SK-N-SH (cell line): ENCODE data around the gene NIPA2. TPM values are rescaled to one million over a fixed set of nuclear protein-coding genes. Genes with fewer than 3 reads are reported as not detected.

Experiments used
- CTCF ChIA-PET: fragments of 300-600, 350-600 bp; formaldehyde crosslinking; extraction: SDS; loops from one replicate; lab custom pipeline; 2021; lab: Yijun Ruan, JAX
- POLR2A ChIA-PET: fragments of 350-600 bp; sonication (Branson Sonifier 250); formaldehyde crosslinking; extraction: SDS; loops from one replicate; lab custom pipeline; 2020; ENCODE audit warnings: antibody characterized with exemption, inconsistent platforms; lab: Yijun Ruan, JAX
- DNase-seq: peaks from one replicate; pipeline ENCODE4 v3.0.0; 2012
- H2AFZ ChIP-seq: fragments of 200-600 bp; sonication (generic); 2 replicates; pipeline ENCODE4 v1.8.1; 2016; ENCODE audit warnings: antibody characterized with exemption, mild to moderate bottlenecking, low read depth
- H3F3A ChIP-seq: fragments of 200-600 bp; sonication (generic); replicated peaks from 2 replicates; pipeline ENCODE3; 2016; ENCODE audit warnings: antibody characterized with exemption, mild to moderate bottlenecking; ENCODE audit not compliant: insufficient read depth
- H3K27ac ChIP-seq, 2 experiments: fragments of 200-500 bp in 1 of 2; fragments of 200-600 bp in 1 of 2; sonication (Bioruptor generic) in 1 of 2; sonication (generic), shearing (Covaris generic) in 1 of 2; 2 replicates each; pipeline versions ENCODE4 v1.5.1 to v1.6.1; 2014 to 2016; ENCODE audit warnings: low read depth in 2 of 2, inconsistent platforms in 1 of 2, low read length in 1 of 2, mild to moderate bottlenecking in 1 of 2, mixed read lengths in 1 of 2
- H3K27me3 ChIP-seq: fragments of 200-600 bp; sonication (generic), shearing (Covaris generic); 2 replicates; pipeline ENCODE4 v1.6.1; 2016; ENCODE audit warnings: mixed run types; ENCODE audit not compliant: insufficient read depth
- H3K36me3 ChIP-seq, 2 experiments: fragments of 200-500 bp in 1 of 2; fragments of 200-600 bp in 1 of 2; sonication (Bioruptor generic) in 1 of 2; sonication (generic) in 1 of 2; replicated peaks in 1 of 2; 2 replicates each; pipeline versions ENCODE3 to v1.5.1; 2014 to 2016; ENCODE audit warnings: low read length in 1 of 2, mild to moderate bottlenecking in 1 of 2; ENCODE audit not compliant: insufficient read depth in 2 of 2, control insufficient read depth in 1 of 2
- H3K4me1 ChIP-seq, 2 experiments: fragments of 200-500 bp in 1 of 2; fragments of 200-600 bp in 1 of 2; sonication (Bioruptor generic) in 1 of 2; sonication (generic), shearing (Covaris generic) in 1 of 2; 2 replicates each; pipeline versions ENCODE4 v1.5.1 to v1.6.1; 2014 to 2016; ENCODE audit warnings: low read depth in 1 of 2, low read length in 1 of 2, mixed run types in 1 of 2; ENCODE audit not compliant: insufficient read depth in 2 of 2, control insufficient read depth in 1 of 2
- H3K4me2 ChIP-seq: fragments of 200-600 bp; sonication (generic), shearing (Covaris generic); 2 replicates; pipeline ENCODE4 v1.6.1; 2017; ENCODE audit warnings: mixed run types
- H3K4me3 ChIP-seq, 2 experiments: fragments of 200-500 bp in 1 of 2; fragments of 200-600 bp in 1 of 2; sonication (Bioruptor generic) in 1 of 2; sonication (generic), shearing (Covaris generic) in 1 of 2; 2 replicates each; pipeline versions ENCODE4 v1.5.1 to v1.8.1; 2014 to 2016; ENCODE audit warnings: low read depth in 2 of 2, inconsistent platforms in 1 of 2, low read length in 1 of 2, mild to moderate bottlenecking in 1 of 2, mixed read lengths in 1 of 2, moderate library complexity in 1 of 2
- H3K79me2 ChIP-seq: fragments of 200-600 bp; sonication (generic); 2 replicates; pipeline ENCODE4 v1.8.1; 2017; ENCODE audit warnings: mild to moderate bottlenecking; ENCODE audit not compliant: insufficient read depth
- H3K9ac ChIP-seq: fragments of 200-600 bp; sonication (generic); 2 replicates; pipeline ENCODE4 v1.6.1; 2017; ENCODE audit warnings: mixed run types
- H3K9me2 ChIP-seq: fragments of 200-600 bp; sonication (generic); 2 replicates; pipeline ENCODE4 v1.6.1; 2017; ENCODE audit warnings: mixed run types
- H3K9me3 ChIP-seq: fragments of 200-600 bp; sonication (generic); 2 replicates; pipeline ENCODE4 v1.6.1; 2017; ENCODE audit warnings: mixed run types, mild to moderate bottlenecking, moderate library complexity
- H4K20me1 ChIP-seq: fragments of 200-600 bp; sonication (generic); 2 replicates; pipeline ENCODE4 v1.6.1; 2017; ENCODE audit warnings: mild to moderate bottlenecking, mixed run types; ENCODE audit not compliant: insufficient read depth
- CTCF ChIP-seq: fragments of 200-600 bp; sonication (generic); IDR thresholded peaks from 2 replicates; pipeline ENCODE4 v1.6.1; 2017; ENCODE audit warnings: antibody characterized with exemption, mild to moderate bottlenecking, moderate library complexity
- EP300 ChIP-seq, 2 experiments: IDR thresholded peaks; 2 replicates each; pipeline versions ENCODE4 v1.4.0 to v1.6.1; 2012; ENCODE audit warnings: borderline replicate concordance in 1 of 2, low read depth in 1 of 2, low read length in 1 of 2
- EZH2phosphoT487 ChIP-seq: fragments of 200-600 bp; sonication (generic); IDR thresholded peaks from 2 replicates; pipeline ENCODE4 v1.6.1; 2017; ENCODE audit warnings: low read depth, mixed run types, mild to moderate bottlenecking, antibody characterized with exemption, moderate library complexity, borderline replicate concordance
- FOSL2 ChIP-seq: IDR thresholded peaks from 2 replicates; pipeline ENCODE4 v1.4.0; 2012; ENCODE audit warnings: low read depth, mild to moderate bottlenecking, moderate library complexity, borderline replicate concordance
- FOXM1 ChIP-seq: IDR thresholded peaks from 2 replicates; pipeline ENCODE4 v1.4.0; 2012; ENCODE audit warnings: low read depth, mild to moderate bottlenecking
- GATA2 ChIP-seq: sonication (generic); formaldehyde crosslinking; IDR thresholded peaks from 2 replicates; pipeline ENCODE4 v1.5.0; 2020; ENCODE audit warnings: mild to moderate bottlenecking, missing genetic modification reagents
- JUND ChIP-seq: IDR thresholded peaks from 2 replicates; pipeline ENCODE4 v1.4.0; 2012
- MEF2A ChIP-seq: IDR thresholded peaks from 2 replicates; pipeline ENCODE4 v1.4.0; 2012; ENCODE audit warnings: low read depth, borderline replicate concordance
- MXI1 ChIP-seq: IDR thresholded peaks from 2 replicates; pipeline ENCODE4 v1.6.1; 2012; ENCODE audit warnings: mild to moderate bottlenecking, low read depth, low read length, improper control_type of control experiment
- NRF1 ChIP-seq: IDR thresholded peaks from 2 replicates; pipeline ENCODE4 v1.6.1; 2012; ENCODE audit warnings: low read depth, mild to moderate bottlenecking, low read length
- RCOR1 ChIP-seq: fragments of 150-350 bp; IDR thresholded peaks from 2 replicates; pipeline ENCODE4 v1.6.1; 2017; ENCODE audit warnings: antibody characterized with exemption, low read length
- RFX5 ChIP-seq: IDR thresholded peaks from 2 replicates; pipeline ENCODE4 v1.6.1; 2012; ENCODE audit warnings: mild to moderate bottlenecking, improper control_type of control experiment, low read length
- RXRA ChIP-seq: IDR thresholded peaks from 2 replicates; pipeline ENCODE4 v1.4.0; 2012; ENCODE audit warnings: low read depth, mild to moderate bottlenecking, borderline replicate concordance
- SIN3A ChIP-seq: IDR thresholded peaks from 2 replicates; pipeline ENCODE4 v1.6.1; 2012; ENCODE audit warnings: low read depth, mild to moderate bottlenecking, low read length, moderate library complexity, borderline replicate concordance
- SMC3 ChIP-seq: IDR thresholded peaks from 2 replicates; pipeline ENCODE4 v1.6.1; 2012; ENCODE audit warnings: low read depth, low read length, improper control_type of control experiment
- TAF1 ChIP-seq: IDR thresholded peaks from 2 replicates; pipeline ENCODE4 v1.6.1; 2012; ENCODE audit warnings: low read depth, mild to moderate bottlenecking, low read length, moderate library complexity, borderline replicate concordance
- USF2 ChIP-seq: fragments of 150-350 bp; IDR thresholded peaks from 2 replicates; pipeline ENCODE4 v1.6.1; 2017; ENCODE audit warnings: antibody characterized with exemption, low read length, low read depth, borderline replicate concordance
- YY1 ChIP-seq: IDR thresholded peaks from 2 replicates; pipeline ENCODE4 v1.4.0; 2012; ENCODE audit warnings: low read depth, mild to moderate bottlenecking
- WGBS: methylation state at CpG from one replicate; pipeline ENCODE4 v1.1.6; 2017; ENCODE audit warnings: low lambda C conversion rate; 5-methylcytosine and 5-hydroxymethylcytosine counted together
- polyA plus RNA-seq, 3 experiments: library from polyadenylated mRNA; depleted of rRNA; stranded (reverse); fragments of >200 nt; gene quantifications; 2 replicates each; pipeline ENCODE4 v1.2.3, GENCODE V29; 2012
- TF ChIP-seq, protein P1 (sequence below): IDR thresholded peaks from 2 replicates; pipeline ENCODE4; 2012

The NIPA2 gene
- polyA plus RNA-seq, 1 of the 3 experiments (the other 2 are of a cell fraction) = 32.0 TPM

- no peaks in the 10 kb centered on the region for H3K27me3 ChIP-seq
- CTCF ChIA-PET = no interaction called here
- no peak for DNase-seq
These were observed 57.2 kb downstream of the NIPA2 start for GRCh38 chr15:22895465-22896190.

More at GRCh38 chr15:22895465-22896190, 57.2 kb downstream of the NIPA2 start:
- no peaks in the 10 kb centered on the region for H3K79me2 ChIP-seq
- H3F3A ChIP-seq = peaks cover 4% of the 10 kb centered on the region
- no peaks in the 10 kb centered on the region for H3K9me3 ChIP-seq
- no peak overlapping the region for H3K27ac ChIP-seq
- no peak for TF ChIP-seq FOSL2
- no peak for TF ChIP-seq SMC3
- TF ChIP-seq JUND = no peak
- TF ChIP-seq EP300 (IDR thresholded peaks at IDR 0.05; ENCODE audit: borderline replicate concordance in 1 of 2, low read depth in 1 of 2, low read length in 1 of 2) = no peak
- TF ChIP-seq RXRA = no peak
- TF ChIP-seq MEF2A = no peak
- no peak for TF ChIP-seq RCOR1
- TF ChIP-seq YY1 = no peak
- no peak for TF ChIP-seq NRF1
- no peak for TF ChIP-seq EZH2phosphoT487
- no peak for TF ChIP-seq SIN3A
- TF ChIP-seq FOXM1 = no peak
- TF ChIP-seq USF2 = no peak
- TF ChIP-seq TAF1 = no peak
- no peak for TF ChIP-seq CTCF
- TF ChIP-seq MXI1 = no peak
- TF ChIP-seq GATA2 = no peak
- no peak for TF ChIP-seq RFX5
- TF ChIP-seq, protein P1, sequence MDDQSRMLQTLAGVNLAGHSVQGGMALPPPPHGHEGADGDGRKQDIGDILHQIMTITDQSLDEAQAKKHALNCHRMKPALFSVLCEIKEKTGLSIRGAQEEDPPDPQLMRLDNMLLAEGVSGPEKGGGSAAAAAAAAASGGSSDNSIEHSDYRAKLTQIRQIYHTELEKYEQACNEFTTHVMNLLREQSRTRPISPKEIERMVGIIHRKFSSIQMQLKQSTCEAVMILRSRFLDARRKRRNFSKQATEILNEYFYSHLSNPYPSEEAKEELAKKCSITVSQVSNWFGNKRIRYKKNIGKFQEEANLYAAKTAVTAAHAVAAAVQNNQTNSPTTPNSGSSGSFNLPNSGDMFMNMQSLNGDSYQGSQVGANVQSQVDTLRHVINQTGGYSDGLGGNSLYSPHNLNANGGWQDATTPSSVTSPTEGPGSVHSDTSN = no peak
- no peaks in the 10 kb centered on the region for H3K4me1 ChIP-seq
- no peaks in the 10 kb centered on the region for H4K20me1 ChIP-seq
- no peaks in the 10 kb centered on the region for H3K9me2 ChIP-seq
- H3K36me3 ChIP-seq = peaks cover 8 to 36% of the 10 kb centered on the region in 2 experiments
- no peak overlapping the region for H3K4me3 ChIP-seq
- WGBS = 92% methylated on average over 9 of the region's 10 CpGs
- POLR2A ChIA-PET = no interaction called here
- no peak overlapping the region for H2AFZ ChIP-seq
- H3K9ac ChIP-seq = no peak overlapping the region
- H3K4me2 ChIP-seq = no peak overlapping the region
